Activated CD8-positive, alpha-beta memory T cell treated with anti-CD3 and anti-CD28 coated beads, Interleukin-2, amount 50 U/mL, for 24 hours (primary cell): ENCODE data around the gene ZBTB1.
"Not testable (repeated sequence)": the region's sequence is repeated elsewhere in the genome, so short reads cannot be mapped to it uniquely, and the experiment has no call there.

Experiments used
- DNase-seq: peaks from one replicate; pipeline ENCODE4 v3.0.0-alpha.2; 2020; ENCODE audit errors: extremely low read depth

ZBTB1 gene

GRCh38 chr14:64569646-64570045, 65.1 kb downstream of the ZBTB1 start:
- not testable (repeated sequence) for DNase-seq

- DNase-seq = no peak
These were observed 68.0 kb downstream of the ZBTB1 start for GRCh38 chr14:64572386-64573104.

GRCh38 chr14:64573109-64573508, 68.5 kb downstream of the ZBTB1 start:
- no peak for DNase-seq
